Subcutaneous adipose tissue (tissue), 4 donors: ENCODE measurements around the gene ALKBH5. TPM values are rescaled to one million over a fixed set of nuclear protein-coding genes. Genes with fewer than 3 reads are reported as not detected.

Experiments
- CTCF ChIP-seq: fragments of 450-650 bp; IDR thresholded peaks from one replicate; pipeline ENCODE4 v1.5.1; 2016; ENCODE audit warnings: low read depth, mild to moderate bottlenecking, control low read depth, antibody characterized with exemption, moderate library complexity
- total RNA-seq, 4 donors: library from RNA; depleted of rRNA; stranded (reverse); fragments of >200 nt; gene quantifications; one replicate each; pipeline ENCODE4 v1.1.0, GENCODE V29; 2016

ALKBH5 gene
- total RNA-seq, 4 donors from 2014 or later, result 57.5 to 69.6 (median 67.5) TPM

DNA sequence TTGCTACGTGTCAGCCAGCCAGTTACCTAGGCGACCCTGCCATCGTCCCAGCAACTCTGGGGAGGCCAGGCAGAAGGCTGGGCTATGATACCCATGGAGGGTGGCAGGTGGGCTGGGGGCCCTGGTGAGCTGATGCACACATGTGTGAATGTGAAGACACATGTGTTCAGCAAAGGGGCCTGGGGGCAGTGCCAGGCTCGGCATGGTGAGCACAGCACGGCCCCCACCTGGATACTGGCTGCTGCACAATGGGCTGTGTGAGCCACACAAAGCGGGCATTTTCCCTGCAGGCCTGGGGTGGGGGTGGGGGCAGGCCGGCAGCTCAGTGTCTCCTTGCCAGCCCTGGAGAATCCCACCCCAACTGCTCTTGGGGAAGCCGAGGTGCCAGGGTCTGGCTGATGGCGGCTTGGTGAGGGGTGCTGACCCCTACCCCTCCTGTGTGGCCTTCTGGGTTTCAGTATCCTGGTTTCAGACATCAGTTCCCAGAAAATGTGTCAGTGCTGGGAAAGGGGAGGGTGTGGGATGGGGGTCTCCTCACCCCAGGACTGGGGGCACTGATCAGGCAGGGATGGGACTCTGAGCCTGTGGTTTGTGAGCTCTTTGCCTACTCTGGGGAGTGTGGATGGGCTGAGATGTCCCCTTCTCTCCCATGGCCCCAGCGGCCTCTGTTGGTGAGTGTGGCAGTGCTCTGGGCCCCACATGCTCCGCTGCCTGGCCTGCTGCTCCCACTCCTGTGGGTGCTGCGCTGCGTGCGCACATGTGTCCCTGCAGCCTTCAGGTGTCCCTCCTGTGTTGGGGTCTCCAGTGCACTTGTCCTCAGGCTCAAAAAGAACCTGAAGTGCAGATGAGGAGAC lies 46.9 kb downstream of the ALKBH5 start:
- no peak for TF ChIP-seq CTCF

DNA sequence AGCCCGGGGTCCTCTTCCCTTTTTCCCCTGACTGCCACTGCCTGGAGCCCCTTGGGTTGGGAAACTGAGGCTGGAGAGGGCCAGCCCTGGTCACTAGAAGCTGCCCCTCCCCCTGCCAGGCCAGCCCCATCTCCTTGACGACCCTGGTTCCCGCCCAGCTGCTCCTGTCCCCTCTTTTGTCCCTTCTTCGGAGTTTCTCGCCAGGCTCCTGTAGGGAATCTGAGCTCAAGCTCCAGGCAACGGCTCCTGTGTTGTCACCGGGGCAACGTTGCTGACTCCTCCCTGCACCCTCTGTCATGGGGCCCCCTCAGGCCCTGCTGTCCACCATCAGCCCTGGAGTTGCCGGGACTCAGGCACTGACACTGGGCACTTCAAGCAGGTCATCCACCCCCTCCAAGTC lies 47.5 kb downstream of the ALKBH5 start:
- no peak for TF ChIP-seq CTCF

- TF ChIP-seq CTCF, result no peak
Measured at GRCh38 chr17:18233803-18234518, 50.3 kb downstream of the ALKBH5 start.

- no peak for TF ChIP-seq CTCF
Measured at GRCh38 chr17:18234853-18235380, 51.3 kb downstream of the ALKBH5 start.

DNA sequence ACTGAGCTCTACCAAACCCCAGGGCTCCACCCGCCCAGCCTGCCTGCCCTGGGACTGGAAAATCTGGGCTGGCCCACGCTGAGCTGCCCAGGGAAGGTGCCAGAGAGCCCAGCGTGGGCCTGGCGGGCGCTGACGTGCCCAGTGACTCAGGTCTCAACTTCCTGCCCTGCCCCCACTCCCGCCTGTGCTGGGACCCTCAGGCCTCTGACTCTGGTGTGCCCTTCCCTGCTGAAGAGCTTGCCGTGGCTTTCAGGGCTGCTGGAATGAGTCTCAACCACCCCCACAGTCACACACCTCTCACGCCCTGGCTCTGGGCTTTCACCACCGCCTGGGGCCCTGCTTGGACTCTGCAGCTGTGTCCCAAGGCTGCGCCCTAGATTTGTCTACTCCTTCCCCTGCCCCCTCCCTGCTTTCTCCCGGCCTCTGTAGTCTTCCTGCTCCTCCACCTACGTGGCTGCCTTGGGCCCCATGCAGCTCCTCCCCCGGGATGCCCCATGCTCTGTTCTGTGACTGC lies 52.2 kb downstream of the ALKBH5 start:
- no peak for TF ChIP-seq CTCF

DNA sequence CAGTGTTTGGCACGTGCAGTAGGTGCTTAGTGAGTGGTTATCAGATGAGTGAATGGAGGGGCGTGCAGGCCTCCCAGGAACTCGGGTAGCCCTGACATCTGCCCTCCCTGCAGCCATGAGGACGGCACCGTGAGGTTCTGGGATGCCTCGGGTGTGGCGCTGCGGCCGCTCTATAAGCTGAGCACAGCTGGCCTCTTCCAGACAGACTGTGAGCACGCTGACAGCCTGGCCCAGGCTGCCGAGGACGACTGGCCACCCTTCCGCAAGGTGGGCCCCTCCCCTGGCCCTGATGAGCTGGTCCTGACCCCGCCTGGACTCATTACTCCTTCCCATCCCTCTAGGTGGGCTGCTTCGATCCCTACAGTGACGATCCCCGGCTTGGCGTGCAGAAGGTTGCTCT lies 52.9 kb downstream of the ALKBH5 start:
- no peak for TF ChIP-seq CTCF

GRCh38 chr17:18237461-18237860 lies 53.8 kb downstream of the ALKBH5 start:
- no peak for TF ChIP-seq CTCF
